NOMO-1 treated with dmso at 0.1 percent for 144 hours (cell line): Measurements from ENCODE around the gene OSBPL6.
A peak's percentile ranks its signal among the peaks of the same experiment; 100 is the strongest.

ENCODE experiments used
- DNase-seq: peaks from one replicate; lab custom pipeline; 2025; ENCODE audit not compliant: unreplicated experiment; lab: John Stamatoyannopoulos, UW

The OSBPL6 gene

DNA sequence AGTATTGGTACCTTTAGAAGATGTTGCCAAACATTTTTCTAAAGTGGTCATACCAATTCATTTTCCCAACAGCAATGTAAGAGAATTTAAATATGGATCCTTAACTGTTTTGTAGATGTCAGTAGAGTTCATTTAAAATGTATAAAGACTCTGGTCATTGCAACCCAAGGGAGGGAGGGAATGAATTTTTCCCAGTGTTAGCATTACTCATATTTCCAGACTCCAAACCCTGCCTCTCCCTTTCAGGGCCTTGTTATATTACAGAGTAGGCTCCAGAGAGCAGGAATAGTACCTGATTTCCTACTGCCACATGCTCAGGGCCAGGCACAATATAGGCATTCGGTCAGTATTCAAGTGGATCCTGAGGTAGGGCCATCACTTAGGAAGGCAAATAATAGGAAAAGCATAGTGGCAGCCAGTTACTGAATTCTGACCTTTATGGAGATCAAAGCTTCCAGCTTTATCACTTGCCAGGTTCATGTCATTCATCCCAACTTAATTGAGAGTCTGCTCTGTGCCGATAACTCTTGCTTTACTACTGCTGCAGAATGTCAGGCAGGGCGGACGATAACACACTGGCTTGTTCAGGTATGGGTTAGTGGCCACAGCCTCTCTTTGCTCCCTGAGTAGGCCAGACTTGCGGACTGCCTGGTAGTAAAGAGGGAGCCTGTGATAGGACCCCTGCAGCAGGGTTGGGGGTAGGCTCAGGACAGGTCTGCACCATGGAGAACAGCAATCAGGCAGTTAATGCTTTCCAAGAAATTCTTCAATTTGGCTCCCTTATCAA, 75.3 kb downstream of the OSBPL6 start:
- no peak for DNase-seq

DNA sequence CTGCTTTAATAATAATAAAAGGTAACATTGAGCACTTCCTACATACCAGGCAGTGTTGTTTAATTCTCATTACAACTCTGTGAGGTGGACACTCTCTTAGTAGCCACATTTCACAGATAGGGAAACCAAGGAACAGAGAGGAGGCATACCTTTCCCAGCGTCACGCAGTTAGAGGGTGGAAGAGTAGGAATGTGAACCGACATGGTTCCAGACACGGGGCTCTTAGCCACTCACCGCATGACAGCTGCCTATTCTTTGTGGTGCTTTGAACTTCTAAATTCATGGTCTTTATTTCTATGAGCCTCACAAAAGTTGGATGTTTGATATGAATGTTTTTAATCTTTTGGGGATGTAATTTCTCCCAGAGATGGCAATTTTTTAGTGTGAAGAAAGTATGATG, 76.0 kb downstream of the OSBPL6 start:
- no peak for DNase-seq

- DNase-seq, result no peak
Measured at GRCh38 chr2:178271094-178271493, 76.8 kb downstream of the OSBPL6 start.

GRCh38 chr2:178271629-178272333, 77.5 kb downstream of the OSBPL6 start:
- DNase-seq, result no peak

DNA sequence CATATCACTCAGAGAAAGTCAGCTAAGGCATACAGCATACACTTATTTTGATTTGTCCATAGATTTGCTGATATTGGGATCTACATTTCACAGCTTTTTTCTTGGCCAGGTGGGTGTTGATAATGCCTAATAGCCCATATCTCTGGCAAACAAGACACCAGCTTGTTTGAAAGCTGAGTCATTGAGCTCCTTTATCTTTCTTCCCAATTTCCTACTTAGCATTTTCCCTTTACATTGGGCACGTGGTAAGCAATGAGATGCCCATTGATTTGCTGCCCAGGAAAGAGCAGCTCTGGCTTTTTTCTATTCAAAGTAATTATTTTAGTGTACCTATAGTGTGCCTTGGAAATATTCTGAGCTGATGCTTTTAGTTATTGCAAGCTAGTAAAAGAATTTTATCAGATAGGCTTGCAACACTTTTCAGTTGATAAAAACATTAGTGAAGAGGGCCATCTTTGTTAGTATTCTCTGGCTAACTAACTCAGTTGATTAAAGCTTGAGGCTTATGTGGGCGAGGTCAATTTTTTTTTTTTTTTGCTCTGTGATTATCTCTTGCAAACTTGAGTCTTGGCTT, 79.6 kb downstream of the OSBPL6 start:
- no peak for DNase-seq

DNA sequence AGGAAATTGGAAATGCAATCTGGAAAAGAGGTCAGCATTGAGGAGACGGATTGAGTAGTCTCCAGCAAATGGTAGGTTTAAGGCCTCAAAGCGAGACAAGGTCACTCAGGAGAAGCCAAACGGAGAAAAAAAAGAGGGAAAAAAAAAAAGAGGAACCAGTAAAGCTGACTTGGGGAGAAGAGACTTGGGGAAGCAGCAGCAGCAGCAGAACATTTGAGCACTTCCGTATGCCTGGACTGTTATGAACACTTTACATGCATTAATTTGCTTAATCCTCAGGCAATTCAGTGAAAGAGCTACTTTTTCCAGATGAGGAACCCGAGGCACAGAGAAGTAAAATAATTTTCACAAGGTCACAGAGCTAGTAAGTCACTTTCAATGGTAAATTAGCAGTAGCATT, 81.3 kb downstream of the OSBPL6 start:
- peak; percentile 35 for DNase-seq

DNA sequence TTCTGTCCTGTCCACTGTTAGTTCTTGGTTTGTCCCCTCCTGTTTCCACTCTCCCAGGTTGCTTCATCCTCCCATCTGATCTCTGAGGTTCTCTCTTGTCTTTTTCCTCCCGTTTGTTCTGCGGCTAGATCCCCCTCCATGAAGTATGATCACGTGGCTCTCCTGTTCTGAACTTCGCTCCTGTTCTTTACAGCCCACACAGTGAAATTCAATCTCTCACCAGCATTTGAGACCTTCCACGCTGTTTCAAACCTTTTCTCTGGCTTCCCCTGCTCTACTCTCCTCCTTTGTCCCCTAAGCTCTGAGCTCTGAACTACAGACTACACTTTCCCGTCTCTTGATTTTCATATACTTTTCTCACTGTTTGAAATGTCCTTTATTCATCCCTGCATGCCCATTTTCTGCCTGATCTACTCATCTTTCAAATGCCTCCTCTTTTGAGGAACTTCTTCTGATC, 83.5 kb downstream of the OSBPL6 start:
- no peak for DNase-seq

DNA sequence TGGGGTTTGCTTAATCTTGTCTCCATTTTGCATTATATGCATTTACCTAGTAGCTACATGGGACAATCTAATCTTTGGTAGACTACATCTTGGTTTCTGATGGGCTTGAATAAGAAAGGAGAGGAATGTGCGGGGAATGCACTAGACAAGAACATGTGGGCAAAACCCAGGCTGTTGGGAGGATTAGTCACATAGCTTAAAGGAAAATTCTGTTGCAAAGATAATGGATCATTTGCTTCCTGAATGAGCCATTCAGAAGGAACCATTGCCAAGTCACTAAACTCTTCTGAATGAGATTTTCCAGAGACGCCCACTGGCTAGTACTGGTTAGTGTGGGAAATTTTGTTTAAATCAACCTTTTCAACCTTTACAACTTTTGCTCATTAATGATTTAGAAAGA, 84.8 kb downstream of the OSBPL6 start:
- no peak for DNase-seq

DNA sequence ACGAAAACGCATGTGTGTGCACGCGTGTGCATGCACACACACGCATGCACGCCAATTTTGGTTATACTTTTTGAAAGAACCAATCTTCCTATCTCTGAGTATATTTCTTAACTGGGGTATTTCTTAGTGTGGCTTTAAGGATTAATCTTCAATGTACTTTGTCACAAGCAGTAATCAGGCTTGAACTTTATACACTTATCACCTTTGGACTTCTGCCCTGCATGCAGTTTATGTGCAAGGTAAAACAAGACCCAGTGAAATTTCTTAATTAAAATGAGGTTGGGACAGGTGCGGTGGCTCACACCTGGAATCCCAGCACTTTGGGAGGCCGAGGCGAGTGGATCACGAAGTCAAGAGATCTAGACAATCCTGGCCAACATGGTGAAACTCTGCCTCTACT, 85.3 kb downstream of the OSBPL6 start:
- no peak for DNase-seq

DNA sequence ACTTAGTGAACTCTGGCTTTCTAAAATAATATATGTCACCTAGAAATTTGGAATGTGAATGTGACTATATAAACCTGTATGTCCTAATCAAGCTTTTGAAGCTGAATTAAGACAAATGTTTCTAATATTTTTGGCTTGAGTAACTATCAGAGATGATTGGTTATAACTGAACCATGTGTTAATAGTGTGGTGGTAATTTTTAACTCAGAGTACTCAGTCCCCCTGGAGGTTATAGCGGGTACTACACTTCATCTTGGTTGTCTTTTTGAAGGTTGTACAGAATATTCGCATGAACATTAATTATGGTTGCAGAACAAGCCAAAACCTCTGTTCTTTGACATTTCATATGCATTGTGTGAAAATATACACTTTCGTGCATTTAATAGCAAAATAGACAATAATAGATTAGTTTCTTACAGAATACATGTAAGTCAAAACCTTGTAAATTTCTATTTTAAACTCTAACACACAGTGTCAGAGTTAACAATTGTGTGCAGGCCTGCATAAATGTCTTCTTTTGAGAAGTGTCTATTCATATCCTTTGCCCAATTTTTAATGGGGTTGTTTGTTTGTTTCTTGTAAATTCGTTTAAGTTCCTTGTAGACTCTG, 86.0 kb downstream of the OSBPL6 start:
- DNase-seq, result no peak

DNA sequence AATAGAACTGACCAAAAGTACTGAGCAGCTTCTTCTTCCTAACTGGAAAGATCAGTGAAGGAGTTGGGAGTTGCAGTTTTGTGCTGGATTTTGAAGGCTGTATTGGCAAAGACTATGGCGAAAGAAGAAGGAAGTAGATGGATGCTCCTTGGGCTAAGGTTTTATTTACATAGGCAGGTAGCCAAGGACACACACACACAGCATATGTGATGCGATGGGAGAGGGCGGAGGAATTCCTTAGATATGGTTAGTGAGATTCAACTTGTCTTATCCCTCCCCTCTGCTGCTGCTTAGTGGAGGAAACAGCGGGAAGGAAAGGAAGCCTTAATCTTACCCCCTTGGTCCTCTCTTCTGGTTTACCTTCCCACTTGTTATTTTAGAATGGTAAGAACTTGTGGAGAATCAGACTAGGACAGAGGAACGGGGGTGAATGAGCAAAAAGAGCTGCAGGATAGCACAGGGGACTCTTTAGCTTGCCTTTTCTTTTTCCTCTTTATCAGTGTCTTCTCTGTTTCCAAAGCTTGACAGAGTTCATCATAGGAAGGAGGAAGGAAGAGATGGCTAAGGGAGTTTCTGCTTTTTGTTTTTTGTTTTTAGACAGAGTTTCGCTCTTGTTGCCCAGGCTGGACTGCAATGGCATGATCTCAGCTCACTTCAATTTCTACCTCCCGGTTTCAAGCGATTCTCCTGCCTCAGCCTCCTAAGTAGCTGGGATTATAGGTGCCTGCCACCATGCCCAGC, 87.9 kb downstream of the OSBPL6 start:
- no peak for DNase-seq

GRCh38 chr2:178283341-178283918, 89.1 kb downstream of the OSBPL6 start:
- no peak for DNase-seq

- no peak for DNase-seq
Measured at GRCh38 chr2:178284613-178285286, 90.4 kb downstream of the OSBPL6 start.

DNA sequence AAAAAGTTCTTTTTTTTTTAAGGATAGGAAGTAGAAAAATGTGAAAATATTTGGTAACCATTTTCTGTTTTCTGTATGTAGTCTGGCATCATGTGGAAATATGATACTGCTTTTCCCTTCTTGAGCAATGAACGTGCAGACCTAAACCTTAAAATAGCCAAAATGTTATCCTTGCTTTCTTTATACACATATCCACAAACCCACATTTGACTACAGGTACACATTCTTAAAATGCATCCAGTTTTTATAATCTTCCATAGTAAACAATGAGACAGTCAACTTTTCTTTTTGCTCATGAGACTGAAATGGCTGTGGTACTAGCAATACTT, 90.9 kb downstream of the OSBPL6 start:
- no peak for DNase-seq

GRCh38 chr2:178286636-178287035, 92.3 kb downstream of the OSBPL6 start:
- no peak for DNase-seq

- no peak for DNase-seq
Measured at GRCh38 chr2:178287652-178288344, 93.5 kb downstream of the OSBPL6 start.

- DNase-seq, result no peak
Measured at GRCh38 chr2:178291703-178292102, 97.4 kb downstream of the OSBPL6 start.

- DNase-seq, result no peak
Measured at GRCh38 chr2:178292586-178292985, 98.3 kb downstream of the OSBPL6 start.

- DNase-seq, result no peak
Measured at GRCh38 chr2:178295115-178295514, 100.8 kb downstream of the OSBPL6 start.

- DNase-seq, result no peak
Measured at GRCh38 chr2:178295906-178296305, 101.6 kb downstream of the OSBPL6 start.
